Urothelium cell line (cell line): Measurements from ENCODE around the gene TRIM62.

Source experiments
- DNase-seq: peaks from one replicate; pipeline ENCODE4 v3.0.0; 2011; ENCODE audit warnings: low spot score, mixed read lengths
- FAIRE-seq: peaks from 2 replicates; lab custom pipeline; 2011; peaks lifted over from hg19 to GRCh38; lab: Jason Lieb, UNC

The TRIM62 gene

GRCh38 chr1:33180911-33181890, 642 bp downstream of the TRIM62 start:
- peak; percentile 17 for FAIRE-seq

GRCh38 chr1:33180226-33180910, 1.5 kb downstream of the TRIM62 start:
- FAIRE-seq = no peak
- DNase-seq = no peak

More at GRCh38 chr1:33180911-33181890, 642 bp downstream of the TRIM62 start:
- peak; percentile 99 for DNase-seq

GRCh38 chr1:33178836-33179439, 2.9 kb downstream of the TRIM62 start:
- no peak for FAIRE-seq

DNA sequence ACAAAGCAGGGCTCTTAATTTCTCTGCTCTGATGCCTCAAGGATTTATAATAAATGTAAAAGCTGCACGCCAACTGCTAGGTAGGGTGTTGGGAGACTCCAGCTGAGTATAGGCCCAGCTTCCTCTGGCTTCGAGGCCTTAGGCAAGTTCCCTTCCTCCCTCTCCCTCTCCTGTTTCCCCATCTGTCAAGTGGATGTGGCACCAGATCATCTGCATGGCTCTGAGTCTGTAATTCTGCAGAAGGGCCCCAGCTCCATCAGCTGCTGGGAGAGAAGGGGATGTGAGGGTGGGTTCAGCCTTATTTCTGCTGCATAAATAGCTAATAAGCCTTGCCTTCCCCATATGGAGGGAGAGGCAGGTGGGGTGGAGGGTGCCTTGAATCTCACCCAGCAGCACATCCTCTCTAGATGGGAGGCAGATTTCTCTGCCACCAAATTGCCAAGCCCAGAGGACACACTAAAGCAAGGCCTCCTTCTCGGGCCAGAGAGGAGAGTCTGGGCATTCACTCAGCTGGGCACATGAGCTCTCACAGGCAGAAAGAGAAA, 3.8 kb downstream of the TRIM62 start:
- no peak for FAIRE-seq
- no peak for DNase-seq

More at GRCh38 chr1:33178836-33179439, 2.9 kb downstream of the TRIM62 start:
- no peak for DNase-seq

DNA sequence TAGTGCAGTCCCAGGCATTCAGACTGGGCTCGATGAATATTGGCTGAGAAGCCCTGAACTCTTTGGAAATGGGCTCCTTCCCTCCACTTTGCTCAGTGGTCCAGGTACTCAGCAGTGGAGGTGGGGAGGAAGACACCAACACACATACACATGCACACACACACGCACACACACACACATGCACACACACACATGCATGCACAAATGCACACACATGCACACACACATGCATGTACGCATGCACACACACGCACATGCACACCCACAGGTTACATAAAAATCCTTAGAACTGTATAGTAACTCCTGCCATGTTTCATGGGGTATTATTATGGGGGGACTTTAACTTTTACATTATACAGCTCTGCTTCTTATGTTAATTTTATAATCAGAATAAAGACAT, 5.0 kb downstream of the TRIM62 start:
- DNase-seq (no peak), FAIRE-seq (no peak)

- FAIRE-seq = no peak
- DNase-seq = no peak
These were observed 5.4 kb downstream of the TRIM62 start for GRCh38 chr1:33176362-33176850.

- DNase-seq = no peak
- no peak for FAIRE-seq
These were observed 6.0 kb downstream of the TRIM62 start for GRCh38 chr1:33175865-33176264.

DNA sequence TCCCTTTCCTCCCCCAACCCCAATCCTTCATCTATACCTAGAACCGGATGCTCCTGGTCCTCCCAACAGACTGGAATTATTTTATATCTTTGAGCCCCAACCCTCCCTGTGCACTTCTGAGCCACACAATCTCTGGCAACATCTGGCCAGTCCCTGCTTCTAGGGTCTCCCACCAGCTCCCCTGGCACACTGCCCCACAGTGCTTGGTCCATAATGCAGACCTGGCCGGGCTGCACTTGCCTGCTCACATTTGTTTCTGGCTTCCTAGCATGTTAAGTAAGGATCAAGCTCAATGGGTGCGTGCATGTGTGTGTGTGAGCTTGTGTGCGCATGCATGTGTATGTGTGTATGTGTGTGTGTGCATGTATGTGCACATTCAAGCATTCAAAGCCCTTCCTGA, 8.8 kb downstream of the TRIM62 start:
- no peak for DNase-seq
- no peak for FAIRE-seq

DNA sequence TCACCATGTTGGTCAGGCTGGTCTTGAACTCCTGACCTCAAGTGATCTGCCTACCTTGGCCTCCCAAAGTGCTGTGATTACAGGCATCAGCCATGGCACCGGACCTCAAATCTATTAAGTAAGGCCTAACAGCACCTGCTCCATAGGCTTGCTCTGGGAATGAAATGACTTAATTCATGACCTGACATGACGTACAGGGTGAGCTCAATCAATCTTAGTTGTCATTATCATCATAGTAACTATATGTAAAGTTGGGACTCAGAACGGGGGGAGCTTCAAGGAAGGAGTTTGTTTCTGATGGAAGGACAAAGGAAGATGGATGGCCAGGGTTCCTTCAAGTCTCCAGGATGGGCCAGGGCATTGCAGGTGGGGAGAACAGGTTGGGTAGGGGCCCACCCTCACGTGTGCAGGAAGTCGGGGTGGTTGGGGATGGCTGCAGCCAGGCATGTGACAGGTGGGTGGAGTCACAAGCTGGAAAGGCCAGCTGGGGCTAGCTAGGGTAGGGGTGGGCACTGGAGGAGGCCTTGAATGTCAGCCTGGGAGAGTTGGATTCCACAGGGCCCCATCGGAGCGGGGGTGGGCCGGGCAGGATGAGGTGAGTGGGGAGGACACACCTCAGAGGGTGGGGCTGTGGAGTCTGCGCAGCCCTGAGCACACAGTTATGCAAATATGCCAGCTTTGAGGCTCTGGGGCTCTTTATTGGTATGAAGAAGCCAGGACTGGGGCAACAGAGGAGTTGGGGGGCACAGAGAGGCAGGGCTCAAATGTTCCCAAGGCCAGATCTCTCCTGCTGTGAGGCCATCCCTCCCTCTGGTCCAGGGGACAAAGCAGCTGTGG, 9.6 kb downstream of the TRIM62 start:
- DNase-seq (no peak), FAIRE-seq (no peak)

- DNase-seq (no peak), FAIRE-seq (no peak)
These were observed 11.2 kb downstream of the TRIM62 start for GRCh38 chr1:33170351-33171274.

DNA sequence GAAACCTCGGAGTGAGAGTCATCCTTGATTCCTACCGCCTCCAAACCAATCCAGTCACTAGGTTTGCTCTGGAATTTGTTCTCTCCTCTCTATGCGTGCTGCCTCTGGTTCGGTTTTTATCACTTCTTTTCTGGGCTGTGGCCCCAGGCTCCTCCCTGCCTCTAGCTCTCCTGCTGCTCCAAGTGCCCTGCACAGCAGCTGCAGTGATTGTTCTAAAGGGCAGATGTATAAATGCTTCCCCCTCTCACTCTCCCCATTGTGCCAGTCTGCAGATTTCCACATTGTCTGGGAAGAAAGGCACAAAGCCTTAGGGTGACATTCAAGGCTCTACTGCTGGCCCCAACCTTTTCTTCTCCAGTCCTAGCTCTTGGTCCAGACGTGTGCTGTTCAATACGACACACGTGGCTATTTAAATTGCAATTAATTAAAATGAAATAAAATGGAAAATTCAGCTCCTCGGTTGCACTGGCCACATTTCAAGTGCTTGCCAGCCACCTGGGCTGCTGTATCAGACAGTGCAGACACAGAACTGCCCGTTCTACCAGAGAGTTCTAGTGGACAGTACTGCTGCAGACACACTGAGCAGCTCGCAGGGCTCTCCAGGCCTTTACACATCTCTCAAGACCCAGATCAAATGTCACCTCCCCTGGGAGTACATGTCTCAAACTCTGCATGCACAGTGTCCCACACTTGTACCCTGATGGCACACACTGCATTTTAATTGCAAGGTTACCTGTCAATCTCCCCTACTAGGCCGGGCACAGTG, 12.4 kb downstream of the TRIM62 start:
- FAIRE-seq (no peak), DNase-seq (no peak)

DNA sequence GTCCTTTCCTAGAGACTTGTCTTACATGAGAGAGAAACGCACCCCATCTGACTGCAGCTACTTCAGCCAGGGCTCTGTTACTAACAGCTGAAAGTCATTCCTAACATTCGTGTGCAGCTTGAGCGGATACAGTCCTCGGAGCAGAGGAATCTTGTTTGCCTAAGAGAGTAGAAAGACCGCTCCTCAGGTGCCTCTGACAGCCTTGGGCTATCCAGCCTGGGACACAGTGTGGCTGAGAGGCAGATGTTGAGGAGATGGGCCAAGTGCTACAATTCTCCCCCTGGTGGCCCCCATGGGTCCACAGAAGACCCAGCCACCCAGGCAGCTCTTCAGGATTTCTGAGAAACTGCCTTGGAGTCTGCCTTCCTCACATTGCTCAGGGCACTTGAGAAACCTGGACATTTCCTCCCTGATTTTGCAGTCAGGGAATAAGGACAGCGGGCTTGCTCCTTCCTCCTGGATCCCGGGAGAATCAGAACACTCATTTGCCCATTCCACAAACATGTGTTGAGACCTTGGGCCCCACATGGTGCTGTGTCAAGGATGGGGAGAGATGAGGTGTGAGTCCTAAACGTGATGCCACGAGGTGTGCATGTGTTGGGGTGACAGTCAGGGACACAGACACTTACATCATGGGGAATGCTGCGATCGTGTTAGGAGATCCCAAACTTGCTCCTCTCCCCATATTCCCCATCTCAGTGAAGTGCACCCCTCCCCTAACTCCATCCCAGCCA, 13.1 kb downstream of the TRIM62 start:
- FAIRE-seq = no peak
- DNase-seq = no peak

DNA sequence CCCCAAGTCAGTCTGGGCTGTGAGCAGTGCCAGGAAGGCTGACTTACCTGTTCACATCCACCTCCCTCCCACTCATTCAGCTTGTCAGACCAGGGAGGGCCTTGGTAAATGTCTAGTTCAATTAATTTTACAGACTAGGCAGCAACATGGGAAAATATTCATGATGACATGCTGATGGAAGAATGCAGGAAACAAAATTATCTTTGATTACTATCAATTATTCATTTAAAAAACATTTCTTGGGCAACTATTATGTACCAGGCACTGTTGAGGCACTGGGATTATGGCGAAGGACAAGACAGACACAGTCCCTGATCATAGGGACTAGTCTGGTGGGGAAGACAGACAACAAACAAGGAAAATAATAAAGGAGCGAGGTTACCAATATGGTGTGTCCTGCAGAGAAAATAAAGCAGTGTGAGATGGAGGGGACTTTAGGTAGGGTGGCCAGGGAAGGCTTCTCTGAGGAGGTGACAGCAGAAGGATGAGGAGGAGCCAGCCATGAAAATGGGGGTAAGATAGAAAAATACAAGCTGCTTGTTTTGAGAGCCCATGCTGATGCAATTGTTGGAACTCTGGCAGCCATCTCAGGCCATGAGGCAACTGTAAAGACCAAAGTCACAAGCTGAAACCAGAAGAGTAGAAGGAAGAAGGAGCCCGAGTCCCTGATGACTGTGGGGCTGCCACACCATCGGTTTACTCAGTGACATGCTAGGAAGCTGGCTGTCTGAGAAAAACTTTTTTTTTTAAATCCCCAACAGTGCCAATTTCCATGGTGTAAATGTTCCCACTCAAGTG, 14.0 kb downstream of the TRIM62 start:
- no peak for DNase-seq
- FAIRE-seq = no peak

DNA sequence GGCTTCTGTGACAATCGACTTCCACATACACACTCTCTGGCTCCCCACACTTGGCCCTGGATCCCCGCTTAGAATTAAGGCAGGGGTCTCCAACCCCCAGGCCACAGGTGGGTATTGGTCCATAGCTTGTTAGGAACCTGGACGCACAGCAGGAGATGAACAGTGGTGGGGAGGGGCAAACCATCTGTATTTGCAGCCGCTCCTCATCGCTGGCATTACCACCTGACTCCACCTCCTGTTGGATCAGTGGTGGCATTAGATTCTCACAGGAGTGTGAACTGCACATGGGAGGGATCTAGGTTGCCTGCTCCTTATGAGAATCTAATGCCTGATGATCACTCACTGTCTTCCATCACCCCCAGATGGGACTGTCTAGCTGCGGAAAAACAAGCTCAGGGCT, 16.0 kb downstream of the TRIM62 start:
- DNase-seq (no peak), FAIRE-seq (no peak)

DNA sequence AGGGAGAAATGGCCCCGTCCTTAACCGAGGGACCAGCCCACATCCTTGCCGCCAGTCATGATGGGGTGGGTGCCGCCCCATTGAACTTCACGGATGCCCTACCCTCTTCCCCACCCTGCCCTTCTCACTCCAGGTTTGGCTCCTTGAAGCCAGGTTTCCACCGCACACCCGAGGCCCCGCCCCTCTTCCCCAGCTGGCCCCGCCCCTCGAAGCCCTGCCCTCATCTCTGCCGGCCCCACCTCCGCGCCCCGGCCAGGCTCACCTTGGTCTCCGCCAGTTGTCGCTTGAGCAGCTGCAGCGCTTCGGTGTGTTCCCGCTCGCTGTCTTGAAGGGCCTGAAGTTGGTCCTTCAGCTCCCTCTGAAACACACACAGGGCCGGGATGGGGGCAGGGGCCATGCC, 16.6 kb downstream of the TRIM62 start:
- DNase-seq (no peak), FAIRE-seq (no peak)

DNA sequence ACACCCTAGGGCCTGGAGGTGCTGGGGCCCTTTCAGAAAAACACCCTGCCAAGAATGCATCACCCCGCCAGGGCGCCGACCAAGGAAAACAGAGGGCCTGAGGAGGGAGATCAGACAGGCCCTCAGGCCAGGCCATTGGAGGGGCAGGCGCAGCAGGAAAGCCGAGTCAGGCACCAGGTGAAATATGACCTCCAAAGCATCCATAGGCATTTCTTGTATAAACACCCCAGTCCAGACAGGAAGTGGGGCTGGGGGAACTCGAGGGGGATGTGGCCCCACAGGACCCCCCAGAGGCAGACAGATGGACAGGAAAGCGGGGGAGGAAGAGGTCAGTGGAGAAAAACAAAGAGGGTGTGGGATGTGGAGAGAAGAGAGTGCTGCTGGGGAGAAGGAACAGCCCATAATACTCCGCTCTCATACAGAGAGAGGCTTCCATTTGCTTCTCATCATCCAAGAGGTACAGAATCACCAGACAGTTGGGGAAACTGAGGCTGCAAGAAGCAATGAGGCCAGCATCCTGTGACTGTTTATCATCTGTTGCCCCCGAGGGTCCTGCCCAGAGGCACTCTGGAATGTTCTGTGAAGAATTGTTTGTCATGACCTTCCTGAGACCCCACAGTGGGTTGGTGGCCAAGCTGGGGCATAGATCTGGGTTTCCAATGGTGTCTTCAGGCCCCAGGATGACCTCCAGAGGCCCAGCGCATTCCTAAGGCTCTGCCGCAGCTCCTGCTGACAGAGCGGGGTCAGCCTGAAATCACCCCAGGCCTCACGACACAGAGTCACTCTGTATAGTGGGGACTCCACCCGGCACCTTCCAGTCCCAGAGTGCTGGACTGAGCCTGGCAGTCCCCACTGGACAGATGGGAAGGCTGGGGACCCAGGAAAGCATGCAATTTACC, 18.0 kb downstream of the TRIM62 start:
- no peak for FAIRE-seq

More for the DNA sequence above, 18.0 kb downstream of the TRIM62 start:
- DNase-seq = no peak
